Stomach smooth muscle (tissue), 2 donors: ENCODE data around the gene ANKS6.

Source experiments
- H3K27ac ChIP-seq: one replicate; pipeline ENCODE4 v1.7.0; 2013; ENCODE audit warnings: mild to moderate bottlenecking, low read length, inconsistent platforms
- H3K27me3 ChIP-seq, 2 donors: one replicate each; pipeline ENCODE4 v1.7.0; 2013; ENCODE audit warnings: low read length in 2 of 2; ENCODE audit not compliant: insufficient read depth in 2 of 2, control insufficient read depth in 1 of 2
- H3K36me3 ChIP-seq, 2 donors: one replicate each; pipeline ENCODE4 v1.7.0; 2013; ENCODE audit warnings: low read length in 2 of 2; ENCODE audit not compliant: control insufficient read depth in 2 of 2, insufficient read depth in 2 of 2
- H3K4me1 ChIP-seq: one replicate; pipeline ENCODE4 v1.7.0; 2013; ENCODE audit warnings: low read length; ENCODE audit not compliant: control insufficient read depth, insufficient read depth
- H3K4me3 ChIP-seq, 2 donors: one replicate each; pipeline ENCODE4 v1.7.0; 2013; ENCODE audit warnings: low read length in 2 of 2
- H3K9ac ChIP-seq, 2 donors: one replicate each; pipeline ENCODE4 v1.7.0; 2013; ENCODE audit warnings: low read length in 2 of 2, mild to moderate bottlenecking in 1 of 2
- H3K9me3 ChIP-seq, 2 donors: one replicate each; pipeline ENCODE4 v1.7.0; 2013; ENCODE audit warnings: low read length in 2 of 2; ENCODE audit not compliant: control insufficient read depth in 2 of 2
- donor health status: healthy.
- donor health status: Pancreatic carcinoma.

ANKS6 gene

DNA sequence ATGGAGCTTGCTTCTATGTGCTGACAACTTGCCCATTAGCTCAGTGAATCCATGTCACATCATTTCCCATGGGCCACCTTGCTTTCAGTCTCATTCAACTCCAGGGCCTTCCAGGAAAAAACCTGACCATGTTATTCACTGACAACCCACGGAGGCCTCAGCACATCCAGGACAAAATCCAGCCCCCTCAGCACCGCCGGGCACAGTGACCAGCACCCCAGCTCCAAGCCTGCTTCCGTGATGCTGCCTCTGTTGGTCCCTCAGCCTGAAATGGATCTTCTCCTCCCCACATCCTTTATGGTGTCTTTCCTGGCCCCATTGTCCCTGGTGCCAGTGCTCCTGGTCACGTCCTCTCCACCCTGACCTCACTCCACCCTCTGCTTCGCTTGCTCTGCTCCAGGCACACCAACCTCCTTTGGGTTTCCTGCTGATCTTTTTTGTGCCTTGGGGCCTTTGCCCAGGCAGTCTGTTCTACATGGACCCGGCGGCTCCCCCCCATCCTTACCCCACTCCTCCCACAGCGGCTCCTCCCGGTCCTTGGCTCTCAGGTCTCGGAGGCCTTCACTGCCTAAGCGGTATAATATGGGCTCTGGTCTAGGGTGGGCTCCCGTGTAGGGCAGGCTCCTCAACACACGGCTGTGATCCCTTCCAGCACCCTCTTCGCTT lies 25.0 kb downstream of the ANKS6 start:
- Histone ChIP-seq H3K9ac (no peak overlapping the region), H3K4me3 (no peak overlapping the region), H3K9me3 (no peaks in the 10 kb centered on the region), H3K36me3 (peaks cover 36 to 72% of the 10 kb centered on the region in 2 donors), H3K27ac (no peak overlapping the region), H3K4me1 (no peaks in the 10 kb centered on the region), H3K27me3 (no peaks in the 10 kb centered on the region)

- H3K4me3 ChIP-seq: no peak overlapping the region
- H3K9me3 ChIP-seq: no peaks in the 10 kb centered on the region
- peaks cover 36 to 68% of the 10 kb centered on the region in 2 donors for H3K36me3 ChIP-seq
- H3K27me3 ChIP-seq: no peaks in the 10 kb centered on the region
- no peaks in the 10 kb centered on the region for H3K4me1 ChIP-seq
- no peak overlapping the region for H3K9ac ChIP-seq
- no peak overlapping the region for H3K27ac ChIP-seq
These were observed 25.6 kb downstream of the ANKS6 start for GRCh38 chr9:98770717-98771116.

DNA sequence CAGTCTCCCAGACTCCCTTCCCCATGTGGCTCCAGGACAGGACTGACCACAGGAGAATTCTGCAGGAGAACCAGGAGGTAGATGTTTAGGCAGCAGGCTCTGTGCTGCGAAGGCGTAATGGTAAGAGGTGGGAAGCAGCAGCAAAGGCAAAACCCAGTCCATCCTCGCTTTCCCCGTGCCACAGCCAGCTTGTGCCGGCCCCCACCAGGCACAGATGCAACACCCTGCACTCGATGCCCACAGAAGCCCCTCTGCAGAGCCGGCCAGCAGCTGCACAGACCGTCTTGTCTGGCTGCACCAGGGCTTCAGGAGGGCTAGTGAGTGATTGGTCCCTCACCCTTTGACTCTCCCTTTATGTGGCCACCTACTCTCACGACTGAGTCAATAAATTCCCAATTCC lies 28.0 kb downstream of the ANKS6 start:
- Histone ChIP-seq H3K9me3 (no peaks in the 10 kb centered on the region), H3K36me3 (peaks cover 39 to 69% of the 10 kb centered on the region in 2 donors), H3K4me3 (no peak overlapping the region), H3K9ac (no peak overlapping the region), H3K4me1 (no peaks in the 10 kb centered on the region), H3K27ac (no peak overlapping the region), H3K27me3 (no peaks in the 10 kb centered on the region)

DNA sequence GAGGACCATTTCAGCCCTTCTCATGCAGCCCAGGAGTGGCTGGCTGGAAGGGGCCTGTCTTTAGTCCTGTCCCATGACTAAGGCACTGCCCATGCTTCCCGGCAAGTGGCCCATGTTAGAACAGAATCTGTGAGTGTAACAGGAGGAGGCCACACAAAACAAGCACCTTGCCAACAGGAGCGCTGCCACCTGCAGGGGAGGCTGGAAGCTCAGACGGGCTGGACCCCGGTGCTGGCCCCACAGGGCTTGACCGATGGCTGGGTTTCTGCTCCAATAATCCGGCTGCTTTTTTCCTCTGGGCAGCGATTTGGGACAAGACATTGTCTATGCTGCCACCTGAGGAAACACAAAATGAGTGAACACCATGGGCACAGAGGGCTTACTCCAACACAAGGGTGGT lies 28.4 kb downstream of the ANKS6 start:
- Histone ChIP-seq H3K36me3 (peaks cover 35 to 64% of the 10 kb centered on the region in 2 donors), H3K4me1 (no peaks in the 10 kb centered on the region), H3K27me3 (no peaks in the 10 kb centered on the region), H3K9me3 (no peaks in the 10 kb centered on the region), H3K9ac (no peak overlapping the region), H3K27ac (no peak overlapping the region), H3K4me3 (no peak overlapping the region)

- H3K27ac ChIP-seq: no peak overlapping the region
- peaks cover 31 to 57% of the 10 kb centered on the region in 2 donors for H3K36me3 ChIP-seq
These were observed 29.2 kb downstream of the ANKS6 start for GRCh38 chr9:98767196-98767595.

GRCh38 chr9:98766586-98766985 lies 29.8 kb downstream of the ANKS6 start:
- H3K4me3 ChIP-seq: no peak overlapping the region
- H3K27ac ChIP-seq: no peak overlapping the region
- no peaks in the 10 kb centered on the region for H3K4me1 ChIP-seq
- H3K9ac ChIP-seq: no peak overlapping the region
- peaks cover 25 to 51% of the 10 kb centered on the region in 2 donors for H3K36me3 ChIP-seq
- no peaks in the 10 kb centered on the region for H3K9me3 ChIP-seq
- no peaks in the 10 kb centered on the region for H3K27me3 ChIP-seq

More at GRCh38 chr9:98767196-98767595, 29.2 kb downstream of the ANKS6 start:
- no peaks in the 10 kb centered on the region for H3K9me3 ChIP-seq
- no peak overlapping the region for H3K9ac ChIP-seq
- H3K27me3 ChIP-seq: no peaks in the 10 kb centered on the region
- no peak overlapping the region for H3K4me3 ChIP-seq
- H3K4me1 ChIP-seq: no peaks in the 10 kb centered on the region

DNA sequence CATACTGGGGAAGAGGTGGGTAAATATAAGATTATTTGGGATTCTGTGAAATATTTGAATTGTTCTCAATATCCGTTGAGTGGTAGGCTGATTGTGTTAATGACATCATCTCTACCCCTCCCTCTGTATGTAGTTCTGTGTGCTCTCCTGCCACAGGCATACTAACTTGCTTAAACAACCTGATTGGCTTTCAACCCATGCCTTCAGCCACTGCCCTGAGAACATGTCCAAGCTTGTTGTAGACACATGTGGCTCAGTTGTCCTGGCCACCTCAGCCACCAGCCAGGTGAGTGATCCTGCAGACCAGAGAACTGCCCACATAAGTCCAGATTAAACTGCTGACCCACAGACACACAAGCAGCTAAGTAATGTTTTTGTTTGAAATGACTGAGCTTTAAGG lies 31.1 kb downstream of the ANKS6 start:
- no peak overlapping the region for H3K9ac ChIP-seq
- no peak overlapping the region for H3K27ac ChIP-seq
- H3K4me3 ChIP-seq: no peak overlapping the region
- no peaks in the 10 kb centered on the region for H3K27me3 ChIP-seq
- H3K36me3 ChIP-seq: peaks cover 23 to 40% of the 10 kb centered on the region in 2 donors
- H3K4me1 ChIP-seq: no peaks in the 10 kb centered on the region
- no peaks in the 10 kb centered on the region for H3K9me3 ChIP-seq

- H3K27ac ChIP-seq: no peak overlapping the region
- H3K9ac ChIP-seq: no peak overlapping the region
- no peak overlapping the region for H3K4me3 ChIP-seq
- no peaks in the 10 kb centered on the region for H3K9me3 ChIP-seq
- no peaks in the 10 kb centered on the region for H3K4me1 ChIP-seq
- H3K36me3 ChIP-seq: peaks cover 25 to 31% of the 10 kb centered on the region in 2 donors
- no peaks in the 10 kb centered on the region for H3K27me3 ChIP-seq
These were observed 32.2 kb downstream of the ANKS6 start for GRCh38 chr9:98763986-98764745.

- no peaks in the 10 kb centered on the region for H3K4me1 ChIP-seq
- H3K27me3 ChIP-seq: no peaks in the 10 kb centered on the region
- H3K4me3 ChIP-seq: no peak overlapping the region
- H3K36me3 ChIP-seq: peaks cover 19 to 29% of the 10 kb centered on the region in 2 donors
- H3K27ac ChIP-seq: no peak overlapping the region
- no peak overlapping the region for H3K9ac ChIP-seq
- H3K9me3 ChIP-seq: no peaks in the 10 kb centered on the region
These were observed 36.1 kb downstream of the ANKS6 start for GRCh38 chr9:98760231-98760630.

DNA sequence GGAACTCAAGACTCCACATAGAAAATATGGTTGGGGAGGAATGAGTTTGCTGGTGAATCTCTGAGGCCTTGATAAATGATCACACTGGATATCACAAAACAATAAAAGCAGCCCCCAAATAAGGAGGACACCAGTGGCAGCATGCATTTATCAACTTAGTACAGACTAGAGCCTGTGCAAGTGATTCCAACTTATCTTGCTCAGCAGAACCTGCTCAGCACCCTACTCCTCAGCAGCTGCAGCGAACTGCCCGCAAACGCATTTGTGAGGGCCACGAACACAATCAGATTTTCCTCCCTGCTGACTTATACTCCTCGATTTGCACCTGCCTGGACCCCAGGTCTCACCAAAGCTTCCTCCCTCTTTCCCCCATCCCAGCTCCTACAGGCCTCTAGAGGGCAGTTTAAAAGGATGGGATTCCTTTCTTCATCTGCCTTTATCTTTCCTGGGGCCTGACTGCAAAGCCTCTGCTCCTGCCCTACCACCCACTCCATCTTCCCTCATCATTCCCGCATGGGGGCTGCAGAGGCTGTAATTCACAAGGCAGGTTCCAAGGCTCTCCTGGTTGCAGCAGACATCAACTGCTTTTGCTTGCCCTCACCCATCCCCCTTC lies 41.2 kb downstream of the ANKS6 start:
- H3K4me3 ChIP-seq: no peak overlapping the region
- H3K27ac ChIP-seq: no peak overlapping the region
- no peaks in the 10 kb centered on the region for H3K4me1 ChIP-seq
- H3K27me3 ChIP-seq: no peaks in the 10 kb centered on the region
- peaks cover 31 to 48% of the 10 kb centered on the region in 2 donors for H3K36me3 ChIP-seq
- no peak overlapping the region for H3K9ac ChIP-seq
- H3K9me3 ChIP-seq: no peaks in the 10 kb centered on the region
